ELF-1 (cell line): ENCODE data around the gene ZNF490.

Source experiments
- DNase-seq: peaks from one replicate; pipeline ENCODE4 v3.0.0-alpha.2; 2016; ENCODE audit warnings: low read depth, low spot score

Gene ZNF490

GRCh38 chr19:12543855-12544254, 66.8 kb downstream of the ZNF490 start:
- no peak for DNase-seq
